HepG2 (cell line): Measurements from ENCODE around the gene PCDHB9.
"Not testable (repeated sequence)": the region's sequence is repeated elsewhere in the genome, so short reads cannot be mapped to it uniquely, and the experiment has no call there.

Experiments
- CHCHD3 ChIP-seq: sonication (generic); formaldehyde crosslinking; IDR thresholded peaks from 2 replicates; pipeline ENCODE4 v1.8.0; 2022; ENCODE audit warnings: mild to moderate bottlenecking, missing genetic modification reagents, moderate library complexity
- FOXP1 ChIP-seq, 2 experiments: fragments of 450-650 bp in 1 of 2; IDR thresholded peaks; 2 replicates each; pipeline ENCODE4 v1.6.1; 2017 to 2018; ENCODE audit warnings: antibody characterized with exemption in 1 of 2
- JUNB ChIP-seq: sonication (generic); formaldehyde crosslinking; IDR thresholded peaks from 2 replicates; pipeline ENCODE4 v1.8.0; 2022; ENCODE audit warnings: missing genetic modification reagents, mild to moderate bottlenecking, borderline replicate concordance
- POLR2AphosphoS5 ChIP-seq: IDR thresholded peaks from 2 replicates; pipeline ENCODE4 v1.6.1; 2012; ENCODE audit warnings: low read depth, low read length
- SIN3A ChIP-seq: IDR thresholded peaks from 2 replicates; pipeline ENCODE4 v1.6.1; 2011; ENCODE audit warnings: low read depth, mild to moderate bottlenecking, control low read depth, low read length, borderline replicate concordance

- TF ChIP-seq FOXP1 (IDR thresholded peaks at IDR 0.05); FOXP1 (CRISPR knock-in tag; IDR thresholded peaks at IDR 0.05); CHCHD3 (CRISPR knock-in tag); JUNB (CRISPR knock-in tag); POLR2AphosphoS5; SIN3A: not testable (repeated sequence)
Observed at GRCh38 chr5:141188682-141189081, 1.7 kb downstream of the PCDHB9 start.
